ENCODE results near the gene PREPL. TPM values are rescaled to one million over a fixed set of nuclear protein-coding genes. Genes with fewer than 3 reads are reported as not detected.

PREPL gene
- total RNA-seq, 1 donor from 2014 or later = 82.1 TPM

GRCh38 chr2:44269831-44270230 lies 91.5 kb downstream of the PREPL start:
- intact Hi-C loops (cut with DNase I) = no loop called here
- DNase-seq (ENCODE audit: low spot score) = no peak

- no peak for DNase-seq (ENCODE audit: low spot score)
- intact Hi-C loops (cut with DNase I) = no loop called here
Observed at GRCh38 chr2:44267796-44268648, 93.3 kb downstream of the PREPL start.

Other genes with a start within 250 kb of the PREPL start
- gene PPM1B, start 192.6 kb downstream of the PREPL start, total RNA-seq = 68.4 TPM
- gene SLC3A1, start 86.0 kb downstream of the PREPL start, total RNA-seq = 0.16 TPM
- 5.6 TPM for gene CAMKMT, start 453 bp upstream of the PREPL start, total RNA-seq